GM13976 (cell line): Measurements from ENCODE around the gene PATL1.
"Not testable (repeated sequence)": the region's sequence is repeated elsewhere in the genome, so short reads cannot be mapped to it uniquely, and the experiment has no call there.

Source experiments
- DNase-seq: peaks from one replicate; pipeline ENCODE4 v3.0.0; 2012; ENCODE audit warnings: low spot score
- in situ Hi-C: fragments of 300-500 bp; cut with MboI; formaldehyde crosslinking; loops from one replicate; pipeline ENCODE4 v1.12.0; 2022; ENCODE audit warnings: low sequenced_read_pairs, mixed read lengths, inconsistent platforms; ENCODE audit not compliant: unreplicated experiment
- TF ChIP-seq, protein P1 (sequence below): IDR thresholded peaks from 2 replicates; pipeline ENCODE4 v1.5.1; 2012; ENCODE audit warnings: borderline replicate concordance, mild to moderate bottlenecking; ENCODE audit not compliant: insufficient read depth; ENCODE audit errors: extremely low read depth, missing control alignments, control extremely low read depth

The PATL1 gene

DNA sequence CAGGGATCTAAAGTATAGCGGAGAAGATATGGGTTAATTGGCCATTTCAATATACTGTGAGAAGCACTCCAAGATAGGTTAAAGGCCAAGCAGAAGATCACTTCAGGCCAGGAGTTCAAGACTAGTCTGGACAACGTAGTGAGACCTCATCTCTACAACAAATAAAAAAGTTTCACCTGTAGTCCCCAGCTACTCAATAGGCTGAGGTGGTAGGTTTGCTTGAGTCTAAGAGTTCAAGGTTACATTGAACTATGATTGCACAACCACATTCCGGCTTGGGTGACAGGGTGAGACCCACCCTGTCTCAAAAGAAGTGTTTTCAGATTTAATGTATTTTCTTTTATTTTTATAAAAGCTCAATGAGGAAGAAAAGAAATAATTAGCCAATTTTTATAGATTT is 25.4 kb downstream of the PATL1 start:
- in situ Hi-C loops, result no loop called here
- DNase-seq, result no peak
- TF ChIP-seq, protein P1, sequence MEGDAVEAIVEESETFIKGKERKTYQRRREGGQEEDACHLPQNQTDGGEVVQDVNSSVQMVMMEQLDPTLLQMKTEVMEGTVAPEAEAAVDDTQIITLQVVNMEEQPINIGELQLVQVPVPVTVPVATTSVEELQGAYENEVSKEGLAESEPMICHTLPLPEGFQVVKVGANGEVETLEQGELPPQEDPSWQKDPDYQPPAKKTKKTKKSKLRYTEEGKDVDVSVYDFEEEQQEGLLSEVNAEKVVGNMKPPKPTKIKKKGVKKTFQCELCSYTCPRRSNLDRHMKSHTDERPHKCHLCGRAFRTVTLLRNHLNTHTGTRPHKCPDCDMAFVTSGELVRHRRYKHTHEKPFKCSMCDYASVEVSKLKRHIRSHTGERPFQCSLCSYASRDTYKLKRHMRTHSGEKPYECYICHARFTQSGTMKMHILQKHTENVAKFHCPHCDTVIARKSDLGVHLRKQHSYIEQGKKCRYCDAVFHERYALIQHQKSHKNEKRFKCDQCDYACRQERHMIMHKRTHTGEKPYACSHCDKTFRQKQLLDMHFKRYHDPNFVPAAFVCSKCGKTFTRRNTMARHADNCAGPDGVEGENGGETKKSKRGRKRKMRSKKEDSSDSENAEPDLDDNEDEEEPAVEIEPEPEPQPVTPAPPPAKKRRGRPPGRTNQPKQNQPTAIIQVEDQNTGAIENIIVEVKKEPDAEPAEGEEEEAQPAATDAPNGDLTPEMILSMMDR, result no peak

DNA sequence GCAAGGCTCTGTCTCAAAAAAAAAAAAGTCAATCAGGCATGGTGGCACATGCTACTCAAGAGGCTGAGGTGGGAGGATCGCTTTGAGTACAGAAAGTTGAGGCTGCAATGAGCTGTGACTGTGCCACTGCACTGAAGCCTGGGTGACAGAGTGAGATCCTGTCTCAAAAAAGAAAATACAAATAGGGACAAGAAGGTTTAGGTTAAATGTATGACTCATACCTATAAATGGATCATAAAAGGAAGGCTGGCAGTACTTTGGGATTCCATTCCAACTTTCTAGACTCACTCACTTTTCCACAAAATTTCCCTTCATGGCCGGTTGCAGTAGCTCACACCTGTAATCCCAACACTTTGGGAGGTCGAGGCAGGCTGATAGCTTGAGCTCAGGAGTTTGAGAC is 27.7 kb downstream of the PATL1 start:
- in situ Hi-C loops, result no loop called here
- TF ChIP-seq, protein P1, result no peak

DNA sequence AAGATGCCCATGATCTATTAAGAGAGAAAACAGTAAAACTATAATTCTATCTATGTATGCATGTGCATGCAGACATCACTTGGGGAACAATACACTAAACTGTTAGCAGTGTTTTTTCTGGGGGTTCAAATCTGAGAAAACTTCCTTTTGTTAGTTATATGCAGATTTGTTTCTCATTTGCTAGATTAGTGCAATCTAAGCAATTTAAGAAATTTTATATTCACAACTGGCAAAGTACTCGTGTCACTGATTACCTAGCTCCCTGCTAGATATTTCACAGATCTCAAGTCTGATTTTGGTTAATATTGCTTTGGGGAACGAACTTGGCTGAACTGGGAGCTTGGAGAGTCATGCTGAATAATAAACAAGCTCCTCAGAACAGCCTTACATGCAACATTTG is 38.3 kb downstream of the PATL1 start:
- TF ChIP-seq, protein P1, result no peak
- no peak for DNase-seq
- in situ Hi-C loops, result no loop called here

More for the DNA sequence above, 27.7 kb downstream of the PATL1 start:
- no peak for DNase-seq

GRCh38 chr11:59629996-59630395 is 38.8 kb downstream of the PATL1 start:
- in situ Hi-C loops, result no loop called here
- TF ChIP-seq, protein P1, result no peak
- no peak for DNase-seq

GRCh38 chr11:59626969-59627368 is 41.9 kb downstream of the PATL1 start:
- in situ Hi-C loops, DNase-seq: not testable (repeated sequence)

GRCh38 chr11:59625703-59626102 is 43.1 kb downstream of the PATL1 start:
- DNase-seq, result no peak
- in situ Hi-C loops, result no loop called here
- TF ChIP-seq, protein P1, result no peak

DNA sequence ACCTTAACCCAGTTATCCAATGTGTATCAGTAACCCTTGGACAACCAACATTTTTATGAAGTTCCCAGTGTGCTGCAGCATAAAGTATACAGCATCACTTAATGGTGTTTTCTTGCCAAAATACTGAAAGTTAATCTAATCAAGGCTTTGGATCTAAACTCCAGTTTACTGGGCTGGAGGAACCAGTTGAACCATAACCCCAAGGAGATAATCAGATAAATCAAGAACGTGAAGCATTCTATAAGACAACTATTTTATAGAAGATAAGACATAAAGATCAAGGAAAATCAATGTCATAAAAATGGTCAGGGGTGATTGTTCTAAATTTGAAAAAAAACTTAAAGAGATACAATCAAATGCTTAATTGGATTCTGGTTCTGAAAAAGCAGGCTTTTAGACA is 51.0 kb downstream of the PATL1 start:
- TF ChIP-seq, protein P1, result no peak
- DNase-seq, result no peak
- in situ Hi-C loops, result no loop called here
